ENCODE results near the gene CRIM1.

The CRIM1 gene

GRCh38 chr2:36425608-36426355 is 70.2 kb downstream of the CRIM1 start:
- TF ChIP-seq EZH2 (optimal IDR thresholded peaks at IDR 0.05; ENCODE audit: low read depth, low read length) (no peak), CTCF (IDR thresholded peaks at IDR 0.05; ENCODE audit: low read length) (no peak), EZH2phosphoT487 (IDR thresholded peaks at IDR 0.05; ENCODE audit: low read length) (no peak)
- Histone ChIP-seq H3K4me1 (ENCODE audit: low read length) (no peaks in the 10 kb centered on the region), H3K27me3 (replicated peaks; ENCODE audit: insufficient read depth, low read length) (no peaks in the 10 kb centered on the region), H3K4me2 (ENCODE audit: low read depth, low read length) (no peak overlapping the region), H3K79me2 (ENCODE audit: low read length) (no peaks in the 10 kb centered on the region), H3K9me3 (replicated peaks; ENCODE audit: insufficient read depth, low read length) (no peaks in the 10 kb centered on the region), H3K9ac (ENCODE audit: low read length) (no peak overlapping the region), H3K9me2 (replicated peaks; ENCODE audit: insufficient read depth, low read length) (no peaks in the 10 kb centered on the region), H2AFZ (ENCODE audit: low read length) (no peak overlapping the region), H3F3A (ENCODE audit: insufficient read depth, low read length) (no peaks in the 10 kb centered on the region), H3K27ac (ENCODE audit: low read length) (no peak overlapping the region), H3K4me3 (ENCODE audit: low read length) (no peak overlapping the region), H3K36me3 (replicated peaks; ENCODE audit: insufficient read depth, low read length) (no peaks in the 10 kb centered on the region), H4K20me1 (ENCODE audit: insufficient read depth, low read length) (no peaks in the 10 kb centered on the region)
- DNase-seq = no peak

GRCh38 chr2:36427790-36428243 is 72.2 kb downstream of the CRIM1 start:
- no peaks in the 10 kb centered on the region for H3K9me2 ChIP-seq (replicated peaks; ENCODE audit: insufficient read depth, low read length)
- H3K4me3 ChIP-seq (ENCODE audit: low read length) = no peak overlapping the region
- no peaks in the 10 kb centered on the region for H3K9me3 ChIP-seq (replicated peaks; ENCODE audit: insufficient read depth, low read length)
- no peak overlapping the region for H2AFZ ChIP-seq (ENCODE audit: low read length)
- TF ChIP-seq EZH2 (optimal IDR thresholded peaks at IDR 0.05; ENCODE audit: low read depth, low read length) (no peak), EZH2phosphoT487 (IDR thresholded peaks at IDR 0.05; ENCODE audit: low read length) (no peak), CTCF (IDR thresholded peaks at IDR 0.05; ENCODE audit: low read length) (no peak)
- no peak overlapping the region for H3K4me2 ChIP-seq (ENCODE audit: low read depth, low read length)
- no peak overlapping the region for H3K9ac ChIP-seq (ENCODE audit: low read length)
- no peak overlapping the region for H3K27ac ChIP-seq (ENCODE audit: low read length)
- DNase-seq = no peak
- H3K36me3 ChIP-seq (replicated peaks; ENCODE audit: insufficient read depth, low read length) = no peaks in the 10 kb centered on the region
- H3K27me3 ChIP-seq (replicated peaks; ENCODE audit: insufficient read depth, low read length) = no peaks in the 10 kb centered on the region
- no peaks in the 10 kb centered on the region for H3F3A ChIP-seq (ENCODE audit: insufficient read depth, low read length)
- no peaks in the 10 kb centered on the region for H4K20me1 ChIP-seq (ENCODE audit: insufficient read depth, low read length)
- H3K79me2 ChIP-seq (ENCODE audit: low read length) = no peaks in the 10 kb centered on the region
- no peaks in the 10 kb centered on the region for H3K4me1 ChIP-seq (ENCODE audit: low read length)

- Histone ChIP-seq H3K4me2 (ENCODE audit: low read depth, low read length) (no peak overlapping the region), H4K20me1 (ENCODE audit: insufficient read depth, low read length) (no peaks in the 10 kb centered on the region)
Observed at GRCh38 chr2:36430549-36430948, 75.0 kb downstream of the CRIM1 start.

More at GRCh38 chr2:36430549-36430948, 75.0 kb downstream of the CRIM1 start:
- Histone ChIP-seq H3K36me3 (replicated peaks; ENCODE audit: insufficient read depth, low read length) (no peaks in the 10 kb centered on the region), H3K27ac (ENCODE audit: low read length) (no peak overlapping the region), H3K9me3 (replicated peaks; ENCODE audit: insufficient read depth, low read length) (no peaks in the 10 kb centered on the region), H3K27me3 (replicated peaks; ENCODE audit: insufficient read depth, low read length) (no peaks in the 10 kb centered on the region), H2AFZ (ENCODE audit: low read length) (no peak overlapping the region), H3K9ac (ENCODE audit: low read length) (no peak overlapping the region), H3K79me2 (ENCODE audit: low read length) (no peaks in the 10 kb centered on the region), H3K9me2 (replicated peaks; ENCODE audit: insufficient read depth, low read length) (no peaks in the 10 kb centered on the region), H3F3A (ENCODE audit: insufficient read depth, low read length) (no peaks in the 10 kb centered on the region), H3K4me3 (ENCODE audit: low read length) (no peak overlapping the region), H3K4me1 (ENCODE audit: low read length) (no peaks in the 10 kb centered on the region)
- DNase-seq = no peak
- TF ChIP-seq CTCF (IDR thresholded peaks at IDR 0.05; ENCODE audit: low read length) = no peak
- TF ChIP-seq EZH2 (optimal IDR thresholded peaks at IDR 0.05; ENCODE audit: low read depth, low read length) = no peak
